Measurements from ENCODE around the gene OSMR. TPM values are rescaled to one million over a fixed set of nuclear protein-coding genes. Genes with fewer than 3 reads are reported as not detected.

The OSMR gene
- total RNA-seq, 4 donors from 2014 or later, result 6.3 to 16.5 (median 11.7) TPM

GRCh38 chr5:38944282-38944681, 98.5 kb downstream of the OSMR start:
- no peaks in the 10 kb centered on the region for H3K27me3 ChIP-seq
- H3K27ac ChIP-seq, result no peak overlapping the region
- H3K4me3 ChIP-seq, result no peak overlapping the region
- peaks cover 0 to 79% (median 32%) of the 10 kb centered on the region in 4 donors for H3K36me3 ChIP-seq
- TF ChIP-seq POLR2AphosphoS5 (IDR thresholded peaks at IDR 0.05) (no peak), POLR2A (IDR thresholded peaks at IDR 0.05) (no peak), EP300 (IDR thresholded peaks at IDR 0.05; ENCODE audit: low read depth) (no peak)
- TF ChIP-seq, protein P1, sequence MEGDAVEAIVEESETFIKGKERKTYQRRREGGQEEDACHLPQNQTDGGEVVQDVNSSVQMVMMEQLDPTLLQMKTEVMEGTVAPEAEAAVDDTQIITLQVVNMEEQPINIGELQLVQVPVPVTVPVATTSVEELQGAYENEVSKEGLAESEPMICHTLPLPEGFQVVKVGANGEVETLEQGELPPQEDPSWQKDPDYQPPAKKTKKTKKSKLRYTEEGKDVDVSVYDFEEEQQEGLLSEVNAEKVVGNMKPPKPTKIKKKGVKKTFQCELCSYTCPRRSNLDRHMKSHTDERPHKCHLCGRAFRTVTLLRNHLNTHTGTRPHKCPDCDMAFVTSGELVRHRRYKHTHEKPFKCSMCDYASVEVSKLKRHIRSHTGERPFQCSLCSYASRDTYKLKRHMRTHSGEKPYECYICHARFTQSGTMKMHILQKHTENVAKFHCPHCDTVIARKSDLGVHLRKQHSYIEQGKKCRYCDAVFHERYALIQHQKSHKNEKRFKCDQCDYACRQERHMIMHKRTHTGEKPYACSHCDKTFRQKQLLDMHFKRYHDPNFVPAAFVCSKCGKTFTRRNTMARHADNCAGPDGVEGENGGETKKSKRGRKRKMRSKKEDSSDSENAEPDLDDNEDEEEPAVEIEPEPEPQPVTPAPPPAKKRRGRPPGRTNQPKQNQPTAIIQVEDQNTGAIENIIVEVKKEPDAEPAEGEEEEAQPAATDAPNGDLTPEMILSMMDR (IDR thresholded peaks at IDR 0.05), result no peak
- H3K9me3 ChIP-seq, result no peaks in the 10 kb centered on the region
- intact Hi-C loops (cut with DNase I; ENCODE audit: low total_unique reads) (no loop called here), in situ Hi-C loops (cut with MboI; ENCODE audit: low pct_ligation_motif_present in 1 of 4, low pct_unique_long_range_greater_than_20kb in 1 of 4, low sequenced_read_pairs in 3 of 4) (no loop called here)
- WGBS, 2 donors (ENCODE audit: low coverage in 1 of 2), result 80 to 83% methylated on average over 4 of the region's 4 CpGs
- DNase-seq, result no peak
- no peaks in the 10 kb centered on the region for H3K4me1 ChIP-seq

- intact Hi-C loops (cut with DNase I; ENCODE audit: low total_unique reads) (no loop called here), in situ Hi-C loops (cut with MboI; ENCODE audit: low pct_ligation_motif_present in 1 of 4, low pct_unique_long_range_greater_than_20kb in 1 of 4, low sequenced_read_pairs in 3 of 4) (no loop called here)
Measured at GRCh38 chr5:38948501-38948900, 102.7 kb downstream of the OSMR start.

GRCh38 chr5:38953426-38954012, 107.7 kb downstream of the OSMR start:
- intact Hi-C loops (cut with DNase I; ENCODE audit: low total_unique reads) (no loop called here), in situ Hi-C loops (cut with MboI; ENCODE audit: low pct_ligation_motif_present in 1 of 4, low pct_unique_long_range_greater_than_20kb in 1 of 4, low sequenced_read_pairs in 3 of 4) (no loop called here)
- WGBS, 2 donors (ENCODE audit: low coverage in 1 of 2), result 86 to 90% methylated on average over 4 of the region's 4 CpGs
- Histone ChIP-seq H3K27me3 (no peaks in the 10 kb centered on the region), H3K9me3 (no peaks in the 10 kb centered on the region), H3K27ac (no peak overlapping the region), H3K4me3 (no peak overlapping the region), H3K36me3 (peaks cover 0 to 81% (median 36%) of the 10 kb centered on the region in 4 donors), H3K4me1 (no peaks in the 10 kb centered on the region)
- TF ChIP-seq POLR2A (IDR thresholded peaks at IDR 0.05) (no peak), EP300 (IDR thresholded peaks at IDR 0.05; ENCODE audit: low read depth) (no peak), POLR2AphosphoS5 (IDR thresholded peaks at IDR 0.05) (no peak)
- TF ChIP-seq, protein P1 (IDR thresholded peaks at IDR 0.05), result no peak
- DNase-seq, result no peak

More at GRCh38 chr5:38948501-38948900, 102.7 kb downstream of the OSMR start:
- TF ChIP-seq EP300 (IDR thresholded peaks at IDR 0.05; ENCODE audit: low read depth), result no peak
- no peak overlapping the region for H3K27ac ChIP-seq
- no peaks in the 10 kb centered on the region for H3K9me3 ChIP-seq
- H3K4me1 ChIP-seq, result no peaks in the 10 kb centered on the region
- peaks cover 0 to 87% (median 41%) of the 10 kb centered on the region in 4 donors for H3K36me3 ChIP-seq
- H3K4me3 ChIP-seq, result no peak overlapping the region
- H3K27me3 ChIP-seq, result no peaks in the 10 kb centered on the region
- no peak for DNase-seq

DNA sequence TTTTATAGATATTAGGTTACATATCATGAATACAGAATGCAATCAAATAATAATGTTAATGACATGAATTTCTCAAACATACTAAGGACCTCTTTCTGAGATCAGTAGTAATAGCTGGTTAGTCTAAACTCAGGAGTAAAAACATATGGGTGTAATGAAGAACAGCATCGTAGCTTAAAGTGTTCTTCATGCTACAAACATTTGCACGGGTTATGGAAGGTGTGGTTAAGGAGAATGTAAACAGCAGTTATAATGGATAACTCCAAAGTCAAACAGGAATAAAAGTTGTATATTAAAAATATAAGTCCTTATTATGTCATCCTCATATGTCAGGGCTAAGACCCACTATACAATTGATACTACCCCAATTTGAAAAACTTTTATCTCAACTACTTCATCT, 115.9 kb downstream of the OSMR start:
- WGBS, 2 donors (ENCODE audit: low coverage in 1 of 2), result 44 to 64% methylated on average over 2 of the region's 2 CpGs
- TF ChIP-seq EP300 (IDR thresholded peaks at IDR 0.05; ENCODE audit: low read depth) (no peak), POLR2AphosphoS5 (IDR thresholded peaks at IDR 0.05) (no peak), POLR2A (IDR thresholded peaks at IDR 0.05) (no peak)
- TF ChIP-seq, protein P1 (IDR thresholded peaks at IDR 0.05), result no peak
- in situ Hi-C loops (cut with MboI; ENCODE audit: low pct_ligation_motif_present in 1 of 4, low pct_unique_long_range_greater_than_20kb in 1 of 4, low sequenced_read_pairs in 3 of 4) (no loop called here), intact Hi-C loops (cut with DNase I; ENCODE audit: low total_unique reads) (no loop called here)
- H3K27me3 ChIP-seq, result no peaks in the 10 kb centered on the region
- H3K27ac ChIP-seq, result no peak overlapping the region
- peaks cover 0 to 89% (median 34%) of the 10 kb centered on the region in 4 donors for H3K36me3 ChIP-seq
- no peaks in the 10 kb centered on the region for H3K9me3 ChIP-seq
- no peak overlapping the region for H3K4me3 ChIP-seq
- DNase-seq, result no peak
- no peaks in the 10 kb centered on the region for H3K4me1 ChIP-seq

- 93 to 94% methylated on average over 2 to 5 of the region's 5 CpGs for WGBS, 2 donors (ENCODE audit: low coverage in 1 of 2)
- Histone ChIP-seq H3K36me3 (peaks cover 0 to 57% (median 19%) of the 10 kb centered on the region in 4 donors), H3K9me3 (no peaks in the 10 kb centered on the region), H3K27ac (no peak overlapping the region), H3K4me1 (no peaks in the 10 kb centered on the region), H3K4me3 (no peak overlapping the region), H3K27me3 (no peaks in the 10 kb centered on the region)
- DNase-seq, result no peak
- intact Hi-C loops (cut with DNase I; ENCODE audit: low total_unique reads) (no loop called here), in situ Hi-C loops (cut with MboI; ENCODE audit: low pct_ligation_motif_present in 1 of 4, low pct_unique_long_range_greater_than_20kb in 1 of 4, low sequenced_read_pairs in 3 of 4) (no loop called here)
- TF ChIP-seq POLR2A (IDR thresholded peaks at IDR 0.05) (no peak), EP300 (IDR thresholded peaks at IDR 0.05; ENCODE audit: low read depth) (no peak), POLR2AphosphoS5 (IDR thresholded peaks at IDR 0.05) (no peak)
- TF ChIP-seq, protein P1 (IDR thresholded peaks at IDR 0.05), result no peak
Measured at GRCh38 chr5:38968665-38969064, 122.9 kb downstream of the OSMR start.

All from transverse colon (tissue), 4 donors.